Glutamatergic neuron (in vitro differentiated cells): Measurements from ENCODE around the gene SPON1. TPM values are rescaled to one million over a fixed set of nuclear protein-coding genes. Genes with fewer than 3 reads are reported as not detected.
"Not testable (repeated sequence)": the region's sequence is repeated elsewhere in the genome, so short reads cannot be mapped to it uniquely, and the experiment has no call there.

Experiments used
- DNase-seq: peaks from one replicate; pipeline ENCODE4 v3.0.0; 2022
- H3K27ac Mint-ChIP-seq: one replicate; pipeline ENCODE4 v1.8.0; 2020; ENCODE audit warnings: mild to moderate bottlenecking, mixed read lengths, inconsistent platforms; ENCODE audit not compliant: unreplicated experiment
- H3K27me3 Mint-ChIP-seq: one replicate; pipeline ENCODE4 v1.8.0; 2020; ENCODE audit warnings: mild to moderate bottlenecking, moderate library complexity, mixed read lengths, inconsistent platforms; ENCODE audit not compliant: unreplicated experiment
- H3K36me3 Mint-ChIP-seq: one replicate; pipeline ENCODE4 v1.8.0; 2020; ENCODE audit warnings: mild to moderate bottlenecking, mixed read lengths, inconsistent platforms; ENCODE audit not compliant: unreplicated experiment
- H3K4me1 Mint-ChIP-seq: one replicate; pipeline ENCODE4 v1.8.0; 2020; ENCODE audit warnings: mild to moderate bottlenecking, low read depth, mixed read lengths, inconsistent platforms; ENCODE audit not compliant: unreplicated experiment
- H3K4me3 Mint-ChIP-seq: one replicate; pipeline ENCODE4 v1.8.0; 2020; ENCODE audit warnings: mild to moderate bottlenecking, mixed read lengths, inconsistent platforms; ENCODE audit not compliant: unreplicated experiment
- H3K9me3 Mint-ChIP-seq: one replicate; pipeline ENCODE4 v1.8.0; 2020; ENCODE audit warnings: mild to moderate bottlenecking, moderate library complexity, mixed read lengths, inconsistent platforms; ENCODE audit not compliant: unreplicated experiment
- CTCF ChIP-seq: fragments of 200-600 bp; sonication (generic); IDR thresholded peaks from one replicate; pipeline ENCODE4 v1.5.0; 2021; ENCODE audit not compliant: partially characterized antibody, unreplicated experiment
- total RNA-seq: library from RNA; stranded (reverse); fragmentation: NEBNext Ultra II Directional; extraction: Animal tissue kit (Norgen Biotek cat#: 25700); gene quantifications from one replicate; pipeline ENCODE4 v1.2.1, GENCODE V29; 2021; ENCODE audit not compliant: unreplicated experiment

SPON1 gene
- total RNA-seq, 1 donor from 2014 or later: 0.81 TPM

GRCh38 chr11:13974631-13975030 lies 12.1 kb downstream of the SPON1 start:
- Mint-ChIP-seq H3K4me1 (peaks cover 11% of the 10 kb centered on the region), H3K36me3 (no peaks in the 10 kb centered on the region), H3K27ac (no peak overlapping the region), H3K4me3 (no peak overlapping the region), H3K9me3 (no peaks in the 10 kb centered on the region), H3K27me3 (peaks cover 5% of the 10 kb centered on the region)
- no peak for TF ChIP-seq CTCF
- no peak for DNase-seq

GRCh38 chr11:13983081-13983751 lies 20.7 kb downstream of the SPON1 start:
- Mint-ChIP-seq H3K9me3 (no peaks in the 10 kb centered on the region), H3K4me3 (no peak overlapping the region), H3K36me3 (no peaks in the 10 kb centered on the region), H3K27ac (no peak overlapping the region), H3K4me1 (no peaks in the 10 kb centered on the region), H3K27me3 (no peaks in the 10 kb centered on the region)
- no peak for TF ChIP-seq CTCF
- DNase-seq: no peak

- Mint-ChIP-seq H3K4me3 (no peak overlapping the region), H3K9me3 (no peaks in the 10 kb centered on the region), H3K27me3 (no peaks in the 10 kb centered on the region), H3K36me3 (no peaks in the 10 kb centered on the region), H3K4me1 (no peaks in the 10 kb centered on the region), H3K27ac (no peak overlapping the region)
- DNase-seq: no peak
- TF ChIP-seq CTCF: no peak
These were observed 22.3 kb downstream of the SPON1 start for GRCh38 chr11:13984616-13985450.

GRCh38 chr11:13986695-13987094 lies 24.2 kb downstream of the SPON1 start:
- not testable (repeated sequence) for DNase-seq, H3K27ac Mint-ChIP-seq, H3K4me3 Mint-ChIP-seq, H3K27me3 Mint-ChIP-seq, H3K9me3 Mint-ChIP-seq, H3K4me1 Mint-ChIP-seq, H3K36me3 Mint-ChIP-seq

- not testable (repeated sequence) for H3K36me3 Mint-ChIP-seq, H3K27ac Mint-ChIP-seq, H3K4me3 Mint-ChIP-seq, H3K27me3 Mint-ChIP-seq, H3K9me3 Mint-ChIP-seq, DNase-seq, H3K4me1 Mint-ChIP-seq
These were observed 29.8 kb downstream of the SPON1 start for GRCh38 chr11:13992158-13992856.
